ENCODE data around the gene KRTAP10-3.

The KRTAP10-3 gene

DNA sequence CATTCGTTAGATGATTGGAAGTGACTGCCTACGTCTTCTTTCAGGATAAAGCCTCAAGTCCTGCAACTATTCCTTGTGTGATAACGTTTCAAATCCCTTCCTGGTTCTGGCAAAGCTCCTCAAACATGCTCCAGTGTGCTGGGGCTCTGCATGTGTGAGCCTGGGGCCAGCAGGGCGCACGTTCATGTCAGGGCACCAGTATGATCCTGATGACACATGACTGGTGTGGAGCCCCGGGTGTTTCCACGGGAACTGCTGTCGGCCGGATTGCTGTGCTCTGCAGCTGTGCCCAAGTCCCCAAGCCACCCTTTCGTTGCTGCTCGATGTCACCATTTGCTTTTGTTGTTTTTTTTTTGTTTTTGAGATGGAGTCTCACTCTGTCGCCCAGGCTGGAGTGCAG lies 39.9 kb downstream of the KRTAP10-3 start:
- Histone ChIP-seq H3K4me3 (replicated peaks; ENCODE audit: insufficient read depth, low read length) (no peak overlapping the region), H3K27me3 (ENCODE audit: insufficient read depth, poor library complexity, severe bottlenecking) (no peaks in the 10 kb centered on the region), H3K27ac (replicated peaks) (no peak overlapping the region)
- TF ChIP-seq REST (IDR thresholded peaks at IDR 0.05; ENCODE audit: insufficient replicate concordance, low read depth) (no peak), SPI1 (IDR thresholded peaks at IDR 0.05; ENCODE audit: borderline replicate concordance, low read depth) (no peak), GABPA (IDR thresholded peaks at IDR 0.05; ENCODE audit: low read depth) (no peak), POLR2AphosphoS5 (IDR thresholded peaks at IDR 0.05; ENCODE audit: low read depth) (no peak)
- TF ChIP-seq, protein P1, sequence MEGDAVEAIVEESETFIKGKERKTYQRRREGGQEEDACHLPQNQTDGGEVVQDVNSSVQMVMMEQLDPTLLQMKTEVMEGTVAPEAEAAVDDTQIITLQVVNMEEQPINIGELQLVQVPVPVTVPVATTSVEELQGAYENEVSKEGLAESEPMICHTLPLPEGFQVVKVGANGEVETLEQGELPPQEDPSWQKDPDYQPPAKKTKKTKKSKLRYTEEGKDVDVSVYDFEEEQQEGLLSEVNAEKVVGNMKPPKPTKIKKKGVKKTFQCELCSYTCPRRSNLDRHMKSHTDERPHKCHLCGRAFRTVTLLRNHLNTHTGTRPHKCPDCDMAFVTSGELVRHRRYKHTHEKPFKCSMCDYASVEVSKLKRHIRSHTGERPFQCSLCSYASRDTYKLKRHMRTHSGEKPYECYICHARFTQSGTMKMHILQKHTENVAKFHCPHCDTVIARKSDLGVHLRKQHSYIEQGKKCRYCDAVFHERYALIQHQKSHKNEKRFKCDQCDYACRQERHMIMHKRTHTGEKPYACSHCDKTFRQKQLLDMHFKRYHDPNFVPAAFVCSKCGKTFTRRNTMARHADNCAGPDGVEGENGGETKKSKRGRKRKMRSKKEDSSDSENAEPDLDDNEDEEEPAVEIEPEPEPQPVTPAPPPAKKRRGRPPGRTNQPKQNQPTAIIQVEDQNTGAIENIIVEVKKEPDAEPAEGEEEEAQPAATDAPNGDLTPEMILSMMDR (IDR thresholded peaks at IDR 0.05; ENCODE audit: insufficient read depth, low read length): no peak
- DNase-seq (ENCODE audit: low read depth in 1 of 2, low spot score in 1 of 2): no peak

DNA sequence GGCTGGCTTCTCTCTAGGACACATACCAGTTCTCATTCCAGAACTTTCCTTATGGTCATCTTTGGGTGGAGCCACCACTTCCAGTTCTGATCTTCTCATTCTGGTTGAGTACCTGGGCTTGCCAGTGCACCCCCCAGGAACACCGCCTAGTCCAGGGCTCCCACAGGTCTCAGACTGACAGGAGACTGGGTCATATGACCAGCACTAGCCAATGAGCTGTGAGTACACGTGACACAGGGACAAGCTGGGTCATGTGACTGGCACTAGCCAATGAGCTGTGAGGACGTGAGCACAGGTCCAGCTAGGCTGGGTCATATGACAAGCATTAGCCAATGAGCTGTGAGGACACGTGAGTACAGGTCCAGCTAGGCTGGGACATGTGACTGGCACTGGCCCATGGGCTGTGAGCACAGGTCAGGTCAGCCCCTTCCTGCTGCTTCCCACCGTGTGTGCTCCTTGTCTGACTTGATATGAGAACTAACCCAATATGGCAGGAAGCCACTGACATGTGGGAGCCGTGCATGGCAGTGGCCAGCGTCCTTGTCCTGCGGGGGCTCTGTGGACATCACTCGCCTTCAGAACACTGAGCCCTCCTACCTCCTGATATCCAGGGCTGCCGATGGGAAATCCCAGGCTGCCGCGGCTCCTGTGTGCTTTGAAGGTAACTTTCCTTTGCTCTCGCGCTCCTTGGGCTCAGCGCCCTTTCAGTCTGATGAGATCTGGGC lies 41.3 kb downstream of the KRTAP10-3 start:
- DNase-seq (ENCODE audit: low read depth in 1 of 2, low spot score in 1 of 2): no peak
- H3K4me3 ChIP-seq (replicated peaks; ENCODE audit: insufficient read depth, low read length): no peak overlapping the region
- TF ChIP-seq SPI1 (IDR thresholded peaks at IDR 0.05; ENCODE audit: borderline replicate concordance, low read depth) (no peak), REST (IDR thresholded peaks at IDR 0.05; ENCODE audit: insufficient replicate concordance, low read depth) (no peak)
- TF ChIP-seq, protein P1 (IDR thresholded peaks at IDR 0.05; ENCODE audit: insufficient read depth, low read length): no peak
- no peaks in the 10 kb centered on the region for H3K27me3 ChIP-seq (ENCODE audit: insufficient read depth, poor library complexity, severe bottlenecking)
- H3K27ac ChIP-seq (replicated peaks): no peak overlapping the region

DNA sequence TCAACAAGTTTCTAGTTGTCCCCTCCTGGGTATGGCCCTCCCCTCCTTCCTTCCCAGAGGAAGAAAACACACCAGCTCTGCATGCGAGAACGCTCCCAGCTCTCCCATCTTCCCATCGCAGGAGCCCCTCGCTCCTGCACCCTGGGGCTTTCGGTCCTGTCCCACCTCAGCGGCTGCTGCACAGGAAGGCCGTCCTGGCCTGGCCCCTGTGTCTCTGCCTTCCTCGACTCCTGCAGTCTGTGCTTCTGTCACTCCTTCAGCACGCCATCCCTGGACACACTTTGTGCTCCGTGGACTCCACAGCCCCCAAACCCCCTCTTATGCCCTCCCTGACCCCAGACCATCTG lies 41.8 kb downstream of the KRTAP10-3 start:
- no peak overlapping the region for H3K27ac ChIP-seq (replicated peaks)
- no peak overlapping the region for H3K4me3 ChIP-seq (replicated peaks; ENCODE audit: insufficient read depth, low read length)
- TF ChIP-seq GABPA (IDR thresholded peaks at IDR 0.05; ENCODE audit: low read depth) (no peak), POLR2AphosphoS5 (IDR thresholded peaks at IDR 0.05; ENCODE audit: low read depth) (no peak), SPI1 (IDR thresholded peaks at IDR 0.05; ENCODE audit: borderline replicate concordance, low read depth) (no peak), REST (IDR thresholded peaks at IDR 0.05; ENCODE audit: insufficient replicate concordance, low read depth) (no peak)
- TF ChIP-seq, protein P1 (IDR thresholded peaks at IDR 0.05; ENCODE audit: insufficient read depth, low read length): no peak
- no peaks in the 10 kb centered on the region for H3K27me3 ChIP-seq (ENCODE audit: insufficient read depth, poor library complexity, severe bottlenecking)
- DNase-seq (ENCODE audit: low read depth in 1 of 2, low spot score in 1 of 2): no peak

Data from HL-60 (cell line).